AG09319 (cell line): ENCODE data around the gene TAOK3.

ENCODE experiments used
- DNase-seq: peaks from one replicate; pipeline ENCODE4 v3.0.0-alpha.2; 2010; ENCODE audit warnings: low read depth; ENCODE audit errors: extremely low read depth
- TF ChIP-seq, protein P1 (sequence below): IDR thresholded peaks from 2 replicates; pipeline ENCODE4 v1.5.1; 2011; ENCODE audit warnings: low read depth, mild to moderate bottlenecking, inconsistent platforms, low read length, moderate library complexity

The TAOK3 gene

GRCh38 chr12:118193958-118194357, 178.7 kb downstream of the TAOK3 start:
- DNase-seq: no peak

DNA sequence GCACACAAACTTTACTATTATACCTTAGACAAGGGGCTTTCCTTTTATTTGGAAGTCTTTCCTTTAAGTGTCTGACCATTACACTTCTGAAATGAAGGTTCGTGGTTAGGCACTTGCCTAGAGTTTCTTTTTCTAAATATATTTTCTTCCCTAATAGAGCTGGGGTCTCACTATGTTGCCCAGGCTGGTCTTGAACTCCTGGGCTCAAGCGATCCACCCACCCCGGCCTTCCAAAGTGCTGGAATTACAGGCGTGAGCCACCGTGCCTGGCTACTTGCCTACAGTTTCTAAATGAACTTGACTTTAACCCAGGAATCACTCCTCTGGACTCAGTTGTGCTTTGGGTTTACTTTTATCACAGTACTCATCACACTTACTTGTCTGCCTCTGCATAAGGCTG, 179.2 kb downstream of the TAOK3 start:
- TF ChIP-seq, protein P1, sequence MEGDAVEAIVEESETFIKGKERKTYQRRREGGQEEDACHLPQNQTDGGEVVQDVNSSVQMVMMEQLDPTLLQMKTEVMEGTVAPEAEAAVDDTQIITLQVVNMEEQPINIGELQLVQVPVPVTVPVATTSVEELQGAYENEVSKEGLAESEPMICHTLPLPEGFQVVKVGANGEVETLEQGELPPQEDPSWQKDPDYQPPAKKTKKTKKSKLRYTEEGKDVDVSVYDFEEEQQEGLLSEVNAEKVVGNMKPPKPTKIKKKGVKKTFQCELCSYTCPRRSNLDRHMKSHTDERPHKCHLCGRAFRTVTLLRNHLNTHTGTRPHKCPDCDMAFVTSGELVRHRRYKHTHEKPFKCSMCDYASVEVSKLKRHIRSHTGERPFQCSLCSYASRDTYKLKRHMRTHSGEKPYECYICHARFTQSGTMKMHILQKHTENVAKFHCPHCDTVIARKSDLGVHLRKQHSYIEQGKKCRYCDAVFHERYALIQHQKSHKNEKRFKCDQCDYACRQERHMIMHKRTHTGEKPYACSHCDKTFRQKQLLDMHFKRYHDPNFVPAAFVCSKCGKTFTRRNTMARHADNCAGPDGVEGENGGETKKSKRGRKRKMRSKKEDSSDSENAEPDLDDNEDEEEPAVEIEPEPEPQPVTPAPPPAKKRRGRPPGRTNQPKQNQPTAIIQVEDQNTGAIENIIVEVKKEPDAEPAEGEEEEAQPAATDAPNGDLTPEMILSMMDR: no peak

More at GRCh38 chr12:118193958-118194357, 178.7 kb downstream of the TAOK3 start:
- TF ChIP-seq, protein P1: no peak

DNA sequence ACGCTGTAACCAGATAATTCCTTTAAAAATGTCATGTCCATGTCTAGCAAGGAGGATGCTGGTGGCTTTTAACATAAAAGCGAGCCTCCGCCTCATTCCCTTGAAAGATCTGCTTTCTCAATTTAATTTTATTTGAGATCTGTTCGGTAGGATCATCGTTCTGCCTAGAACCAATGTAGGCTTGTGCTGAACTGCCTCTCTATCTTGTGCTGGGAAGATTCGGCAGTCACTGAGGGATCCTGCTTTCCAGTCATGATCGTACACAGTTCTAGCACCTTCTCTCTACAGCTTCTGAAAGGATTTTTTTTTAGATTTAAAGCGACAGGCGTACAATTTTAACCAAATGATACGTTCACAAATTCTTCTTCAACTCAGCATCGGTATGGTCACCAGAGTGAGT, 182.4 kb downstream of the TAOK3 start:
- TF ChIP-seq, protein P1: no peak
- DNase-seq: no peak

More for the DNA sequence above, 179.2 kb downstream of the TAOK3 start:
- no peak for DNase-seq

DNA sequence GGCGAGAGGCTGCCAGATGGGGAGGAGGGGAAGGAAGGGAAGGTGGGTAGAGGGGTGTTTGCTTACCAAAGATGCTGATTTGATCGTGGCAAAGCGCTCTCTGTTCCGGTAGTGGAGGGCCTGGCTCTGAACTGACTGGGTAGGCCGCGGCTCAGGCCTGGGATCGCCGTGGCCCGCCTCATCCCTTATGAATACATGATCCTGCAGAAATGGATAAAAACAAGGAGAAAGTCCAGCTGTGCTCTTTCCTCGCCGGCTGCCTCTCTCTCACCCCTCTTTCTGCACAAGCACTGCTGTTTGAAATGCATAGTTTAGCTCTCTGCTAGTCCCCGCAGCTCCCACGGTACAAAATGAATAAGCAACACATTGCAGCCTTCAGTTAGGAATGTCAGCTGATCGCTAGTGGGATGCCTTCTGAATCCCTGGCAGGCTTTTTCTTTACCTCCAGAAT, 182.9 kb downstream of the TAOK3 start:
- TF ChIP-seq, protein P1: no peak
- no peak for DNase-seq

DNA sequence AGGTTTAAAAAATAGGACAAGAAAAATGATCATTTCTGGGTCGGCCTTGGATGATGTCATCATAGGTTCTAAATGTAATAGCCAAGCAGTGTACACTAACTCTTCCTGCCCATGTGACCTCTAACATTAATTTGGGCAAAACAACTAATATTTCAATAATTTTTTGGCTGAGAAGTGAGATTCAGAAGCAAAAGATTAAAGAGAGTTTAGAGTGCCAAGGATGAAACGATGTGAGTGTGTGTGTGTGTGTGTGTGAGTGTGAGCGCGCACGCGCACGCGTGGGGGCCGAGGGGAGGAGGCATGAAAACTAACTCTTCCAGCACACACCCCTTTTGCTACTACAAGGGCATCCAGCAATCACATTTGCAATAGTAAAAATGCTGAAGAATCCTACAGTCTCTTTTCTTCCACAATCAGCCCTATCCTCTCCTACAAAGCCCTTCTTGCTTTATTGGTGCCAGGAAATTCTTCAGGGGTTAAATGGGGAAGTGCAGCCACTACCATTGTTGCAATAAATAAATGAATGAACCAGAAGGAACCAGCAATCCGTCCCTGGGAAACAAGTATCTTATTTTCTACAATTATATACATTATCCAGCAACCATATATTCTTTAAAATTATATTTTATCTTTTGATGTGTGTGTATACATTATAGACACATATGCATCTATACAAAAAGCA, 183.9 kb downstream of the TAOK3 start:
- DNase-seq: peak; percentile 37
- TF ChIP-seq, protein P1: no peak

DNA sequence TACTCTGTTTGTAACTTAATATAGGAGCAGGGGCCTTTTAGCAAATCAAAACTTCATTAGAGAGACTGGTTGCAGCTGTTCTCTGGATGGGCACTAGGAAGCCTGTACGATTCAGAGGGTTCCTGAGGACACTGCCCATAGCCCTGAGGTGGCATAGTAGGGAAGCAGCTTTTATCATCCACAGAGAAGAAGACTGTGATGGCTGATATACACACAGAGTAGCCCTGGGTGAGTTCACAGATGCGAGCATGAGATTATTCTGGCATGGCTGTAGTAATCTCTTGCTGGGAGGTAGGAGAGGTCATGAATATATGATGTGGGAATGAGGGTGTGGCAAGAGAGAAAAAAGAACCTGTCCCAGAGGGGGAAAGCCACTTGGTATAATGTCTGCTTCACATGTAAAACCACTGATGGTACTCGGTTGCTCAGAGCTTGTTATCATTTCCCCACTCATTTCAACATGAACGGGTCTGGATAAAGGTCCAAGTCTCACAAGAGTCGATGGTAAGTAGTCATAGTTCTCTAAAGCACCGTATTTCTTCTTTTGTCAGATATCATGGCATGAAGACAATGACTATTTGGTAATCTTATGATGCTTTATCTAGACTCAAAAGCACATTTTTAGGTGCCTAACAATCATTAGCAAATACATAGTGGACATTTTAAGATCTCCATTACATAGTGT, 184.8 kb downstream of the TAOK3 start:
- DNase-seq: no peak
- TF ChIP-seq, protein P1: no peak

DNA sequence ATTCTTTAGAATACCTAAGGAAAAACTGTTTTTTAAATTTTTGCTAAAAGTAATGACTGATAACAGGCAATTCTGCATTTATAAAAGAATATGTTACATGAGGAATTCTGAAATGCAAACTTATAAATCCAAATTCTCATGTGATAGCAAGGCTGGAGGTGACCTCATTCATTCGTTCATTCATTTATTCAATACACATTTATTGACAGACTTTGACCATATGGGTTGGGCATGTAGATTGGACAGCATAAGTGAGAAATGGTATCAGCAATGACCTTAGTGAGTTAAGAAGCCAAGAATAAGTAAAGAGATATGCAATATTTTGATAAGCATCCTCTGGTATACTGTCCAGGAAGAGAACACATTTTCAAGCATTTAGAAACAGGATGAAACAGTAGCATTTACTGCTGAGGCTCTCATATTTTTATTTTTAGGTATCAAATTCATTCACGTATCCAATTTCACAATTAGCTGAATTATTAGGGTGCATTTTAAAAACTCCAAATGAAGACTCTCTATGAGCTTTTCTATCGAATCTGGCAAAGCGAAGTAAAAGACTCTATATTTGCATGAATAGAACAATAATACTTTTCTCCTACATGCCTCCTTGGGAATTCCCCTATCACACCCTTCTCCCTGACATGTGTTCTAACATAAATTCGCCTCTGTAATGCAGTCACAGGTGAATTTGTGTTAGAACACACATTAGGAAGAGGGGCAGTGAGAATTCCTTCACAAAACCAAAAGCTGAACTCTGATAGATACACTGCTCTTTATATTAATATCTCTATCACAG, 186.9 kb downstream of the TAOK3 start:
- no peak for DNase-seq
- TF ChIP-seq, protein P1: no peak
